Measurements from ENCODE around the gene RNPS1.
A peak's percentile ranks its signal among the peaks of the same experiment; 100 is the strongest.
"Not testable (repeated sequence)": the region's sequence is repeated elsewhere in the genome, so short reads cannot be mapped to it uniquely, and the experiment has no call there.

Gene RNPS1

DNA sequence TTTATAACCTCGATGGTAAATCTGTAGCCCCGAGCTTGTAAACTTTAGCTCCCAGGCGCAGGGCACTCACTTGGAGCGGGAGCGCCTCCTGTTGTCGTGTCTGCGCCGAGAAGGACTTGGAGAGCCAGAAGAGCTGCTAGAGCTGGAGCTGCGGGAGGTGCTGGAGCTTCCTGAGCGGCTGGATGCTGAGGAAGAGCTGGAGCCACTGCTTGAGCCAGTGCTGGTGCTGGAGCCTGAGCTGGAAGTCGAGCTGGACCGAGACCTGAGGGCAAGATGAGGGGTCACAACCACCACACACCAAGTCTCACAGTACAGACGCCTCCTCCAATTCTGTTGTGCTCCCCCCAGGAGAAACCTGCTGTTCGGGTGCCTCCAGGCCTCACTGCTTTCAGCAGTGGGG lies 4.9 kb downstream of the RNPS1 start:
- TF ChIP-seq CTCF (IDR thresholded peaks at IDR 0.05; ENCODE audit: low read depth, low read length) = peak; percentile 7; the same call in 1 of the 2 replicates
- H3K4me3 ChIP-seq (ENCODE audit: low read depth, low read length); H3K27me3 ChIP-seq; DNase-seq; H3K9me3 ChIP-seq; H3K4me1 ChIP-seq: not testable (repeated sequence)
- peaks cover 80% of the 10 kb centered on the region for H3K36me3 ChIP-seq

DNA sequence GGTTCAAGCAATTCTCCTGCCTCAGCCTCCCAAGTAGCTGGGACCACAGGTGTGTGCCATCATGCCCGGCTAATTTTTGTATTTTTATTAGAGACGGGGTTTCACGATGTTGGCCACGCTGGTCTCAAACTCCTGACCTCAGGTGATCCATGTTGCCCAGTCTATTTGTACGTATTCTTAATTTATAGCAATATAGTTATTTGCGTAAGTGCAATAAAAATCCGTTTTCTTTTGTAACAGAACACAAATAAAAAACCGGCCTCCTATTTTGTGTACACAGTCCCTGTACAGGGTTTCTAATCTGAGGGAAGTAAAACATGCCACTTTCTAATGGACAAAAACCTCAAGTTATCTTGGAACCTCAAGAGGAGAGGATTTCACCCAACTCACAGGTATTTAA lies 7.7 kb downstream of the RNPS1 start:
- DNase-seq = no peak
- H3K9me3 ChIP-seq = no peaks in the 10 kb centered on the region
- no peaks in the 10 kb centered on the region for H3K4me1 ChIP-seq
- peaks cover 100% of the 10 kb centered on the region for H3K36me3 ChIP-seq
- H3K27me3 ChIP-seq = no peaks in the 10 kb centered on the region
- no peak for TF ChIP-seq CTCF (IDR thresholded peaks at IDR 0.05; ENCODE audit: low read depth, low read length)
- no peak overlapping the region for H3K4me3 ChIP-seq (ENCODE audit: low read depth, low read length)

DNA sequence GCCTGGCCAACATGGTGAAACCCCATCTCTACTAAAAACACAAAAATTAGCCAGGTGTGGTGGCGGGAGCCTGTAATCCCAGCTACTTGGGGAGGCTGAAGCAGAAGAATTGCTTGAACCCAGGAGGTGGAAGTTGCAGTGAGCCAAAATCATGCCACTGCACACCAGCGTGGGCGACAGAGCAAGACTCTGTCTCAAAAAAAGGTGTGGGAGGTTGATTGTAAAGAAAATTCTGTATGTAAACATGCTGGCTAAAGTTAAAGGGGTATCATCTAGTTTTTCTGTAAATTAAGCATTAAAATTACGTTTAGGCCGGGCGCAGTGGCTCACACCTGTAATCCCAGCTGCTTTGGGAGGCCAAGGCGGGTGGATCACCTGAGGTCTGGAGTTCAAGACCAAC lies 9.4 kb downstream of the RNPS1 start:
- not testable (repeated sequence) for DNase-seq; H3K27me3 ChIP-seq; H3K4me3 ChIP-seq (ENCODE audit: low read depth, low read length); H3K4me1 ChIP-seq; H3K9me3 ChIP-seq
- peaks cover 100% of the 10 kb centered on the region for H3K36me3 ChIP-seq

DNA sequence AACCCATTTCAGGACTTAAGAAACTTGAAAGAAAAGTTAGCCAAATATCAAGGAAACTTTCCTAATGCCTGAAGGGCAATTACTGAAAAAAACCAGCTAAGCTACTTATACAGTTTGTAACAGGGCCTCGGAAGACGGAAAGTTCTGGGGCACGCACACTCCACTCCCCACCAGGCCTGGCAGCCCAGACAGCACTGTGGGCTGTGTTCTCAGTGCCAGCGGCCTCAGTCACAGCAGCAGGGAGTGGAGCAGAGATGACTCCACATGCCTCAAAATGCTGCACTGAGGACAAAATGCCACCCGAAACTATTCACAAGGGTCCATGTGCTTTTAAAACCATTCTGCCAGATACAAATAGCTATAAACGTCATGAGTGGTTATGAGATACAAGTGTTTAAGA lies 10.2 kb downstream of the RNPS1 start:
- Histone ChIP-seq H3K27me3 (no peaks in the 10 kb centered on the region), H3K9me3 (no peaks in the 10 kb centered on the region), H3K4me1 (no peaks in the 10 kb centered on the region), H3K4me3 (ENCODE audit: low read depth, low read length) (no peak overlapping the region), H3K36me3 (peaks cover 100% of the 10 kb centered on the region)
- no peak for TF ChIP-seq CTCF (IDR thresholded peaks at IDR 0.05; ENCODE audit: low read depth, low read length)
- DNase-seq = no peak

DNA sequence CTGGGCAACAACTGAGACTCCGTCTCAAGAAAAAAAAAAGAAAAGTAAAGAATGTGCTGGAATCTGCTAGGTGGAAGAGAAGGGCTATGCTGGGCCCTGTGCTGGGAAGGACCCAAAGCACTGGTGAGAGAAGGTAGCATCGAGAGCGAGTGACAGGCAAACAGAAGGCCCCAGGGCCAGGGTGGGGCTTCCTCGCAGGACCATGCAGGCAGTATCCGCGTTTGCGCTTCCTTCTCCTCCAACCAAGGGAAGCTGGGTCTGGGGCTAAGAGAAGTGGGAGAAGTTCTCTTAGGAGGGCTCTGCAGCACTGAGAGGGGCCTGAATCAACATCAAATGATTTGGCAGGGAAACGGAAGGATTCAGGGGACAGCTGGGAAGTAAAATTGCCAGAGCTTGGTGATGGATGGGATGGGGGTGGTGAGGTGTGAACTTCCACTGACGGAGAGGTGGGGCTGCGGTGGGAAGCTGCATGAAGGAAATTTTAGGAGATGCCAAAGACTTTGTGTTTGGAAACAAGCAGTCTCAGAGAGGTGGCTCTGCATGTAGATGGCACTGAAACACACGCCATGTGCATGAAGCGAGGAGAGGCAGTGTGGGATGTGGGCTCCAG lies 11.3 kb downstream of the RNPS1 start:
- no peak for TF ChIP-seq CTCF (IDR thresholded peaks at IDR 0.05; ENCODE audit: low read depth, low read length)
- no peak for DNase-seq

DNA sequence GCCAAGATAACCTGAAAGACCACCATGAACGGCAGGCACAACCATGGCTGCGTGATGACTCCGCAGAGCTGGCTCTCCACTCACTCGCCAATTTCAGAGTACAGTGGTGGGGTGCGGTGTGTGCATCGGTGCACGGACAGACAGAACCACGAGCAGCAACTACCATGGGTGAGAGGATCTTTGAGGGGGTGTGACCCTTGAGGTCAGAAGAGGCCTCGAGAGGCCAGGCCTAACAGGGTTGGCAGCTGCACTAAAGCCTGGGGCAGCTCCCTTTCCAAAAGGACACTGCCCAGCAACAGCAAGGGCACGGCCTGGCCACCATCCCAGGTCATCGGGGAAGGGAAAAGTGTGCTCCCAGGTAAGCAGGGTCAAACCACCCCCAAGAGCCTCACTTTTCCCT lies 14.6 kb downstream of the RNPS1 start:
- peaks cover 70% of the 10 kb centered on the region for H3K36me3 ChIP-seq
- no peaks in the 10 kb centered on the region for H3K27me3 ChIP-seq
- DNase-seq = no peak
- H3K9me3 ChIP-seq = no peaks in the 10 kb centered on the region
- no peak for TF ChIP-seq CTCF (IDR thresholded peaks at IDR 0.05; ENCODE audit: low read depth, low read length)
- no peak overlapping the region for H3K4me3 ChIP-seq (ENCODE audit: low read depth, low read length)
- H3K4me1 ChIP-seq = peaks cover 3% of the 10 kb centered on the region; the same call in 1 of the 2 replicates

More for the DNA sequence above, 11.3 kb downstream of the RNPS1 start:
- Histone ChIP-seq H3K27me3 (no peaks in the 10 kb centered on the region), H3K4me3 (ENCODE audit: low read depth, low read length) (no peak overlapping the region), H3K4me1 (peaks cover 3% of the 10 kb centered on the region; the same call in 1 of the 2 replicates), H3K9me3 (no peaks in the 10 kb centered on the region), H3K36me3 (peaks cover 96% of the 10 kb centered on the region)

DNA sequence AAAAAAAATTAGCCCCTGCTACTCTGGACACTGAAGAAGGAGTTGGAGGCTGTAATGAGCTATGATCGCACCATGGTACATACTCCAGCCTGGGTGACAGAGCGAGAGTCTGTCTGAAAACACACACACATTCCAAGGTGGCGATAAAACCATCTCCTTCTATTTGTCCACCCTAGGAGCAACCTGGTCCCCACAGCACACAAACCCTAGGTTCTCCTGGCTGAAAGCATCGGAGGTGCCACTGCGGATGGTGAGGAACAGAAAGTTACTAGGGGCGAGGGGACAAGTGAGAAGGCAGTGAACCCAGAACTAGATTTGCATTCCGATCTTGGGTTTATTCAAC lies 15.1 kb downstream of the RNPS1 start:
- H3K4me3 ChIP-seq (ENCODE audit: low read depth, low read length) = no peak overlapping the region
- peaks cover 3% of the 10 kb centered on the region; the same call in 1 of the 2 replicates for H3K4me1 ChIP-seq
- H3K9me3 ChIP-seq = no peaks in the 10 kb centered on the region
- TF ChIP-seq CTCF (IDR thresholded peaks at IDR 0.05; ENCODE audit: low read depth, low read length) = no peak
- no peak for DNase-seq
- peaks cover 65% of the 10 kb centered on the region for H3K36me3 ChIP-seq
- H3K27me3 ChIP-seq = no peaks in the 10 kb centered on the region
